ENCODE results near the gene TPST2.

TPST2 gene

DNA sequence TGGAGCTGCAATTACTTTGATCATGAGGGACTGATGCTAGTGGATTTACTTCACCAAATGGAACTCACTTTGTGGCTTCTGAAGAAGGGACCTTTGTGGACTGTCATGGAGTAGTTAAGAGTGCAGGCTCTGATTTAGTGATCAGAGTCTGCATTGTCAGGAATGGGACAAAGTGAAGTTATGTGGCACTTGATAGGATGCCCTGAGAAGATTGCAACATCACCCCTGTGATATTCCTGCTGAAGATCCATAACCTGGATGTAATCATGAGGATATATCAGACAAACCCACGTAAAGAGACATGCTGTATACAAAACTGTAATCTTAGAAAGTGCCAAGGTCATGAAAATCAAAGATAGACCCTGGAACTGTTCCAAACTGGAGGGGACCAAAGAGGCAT lies 76.1 kb downstream of the TPST2 start:
- DNase-seq (ENCODE audit: extremely low spot score) = no peak
- ChIA-PET POLR2A (no interaction called here), CTCF (no interaction called here)
- TF ChIP-seq TARDBP (IDR thresholded peaks at IDR 0.05) (no peak), FOXK2 (IDR thresholded peaks at IDR 0.05) (no peak), L3MBTL2 (conservative IDR thresholded peaks at IDR 0.05) (no peak), HDGF (IDR thresholded peaks at IDR 0.05; ENCODE audit: borderline replicate concordance) (no peak), FOXM1 (IDR thresholded peaks at IDR 0.05; ENCODE audit: borderline replicate concordance) (no peak), ZNF384 (IDR thresholded peaks at IDR 0.05) (no peak)
- TF ChIP-seq, protein P1, sequence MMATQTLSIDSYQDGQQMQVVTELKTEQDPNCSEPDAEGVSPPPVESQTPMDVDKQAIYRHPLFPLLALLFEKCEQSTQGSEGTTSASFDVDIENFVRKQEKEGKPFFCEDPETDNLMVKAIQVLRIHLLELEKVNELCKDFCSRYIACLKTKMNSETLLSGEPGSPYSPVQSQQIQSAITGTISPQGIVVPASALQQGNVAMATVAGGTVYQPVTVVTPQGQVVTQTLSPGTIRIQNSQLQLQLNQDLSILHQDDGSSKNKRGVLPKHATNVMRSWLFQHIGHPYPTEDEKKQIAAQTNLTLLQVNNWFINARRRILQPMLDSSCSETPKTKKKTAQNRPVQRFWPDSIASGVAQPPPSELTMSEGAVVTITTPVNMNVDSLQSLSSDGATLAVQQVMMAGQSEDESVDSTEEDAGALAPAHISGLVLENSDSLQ (IDR thresholded peaks at IDR 0.05) = no peak

DNA sequence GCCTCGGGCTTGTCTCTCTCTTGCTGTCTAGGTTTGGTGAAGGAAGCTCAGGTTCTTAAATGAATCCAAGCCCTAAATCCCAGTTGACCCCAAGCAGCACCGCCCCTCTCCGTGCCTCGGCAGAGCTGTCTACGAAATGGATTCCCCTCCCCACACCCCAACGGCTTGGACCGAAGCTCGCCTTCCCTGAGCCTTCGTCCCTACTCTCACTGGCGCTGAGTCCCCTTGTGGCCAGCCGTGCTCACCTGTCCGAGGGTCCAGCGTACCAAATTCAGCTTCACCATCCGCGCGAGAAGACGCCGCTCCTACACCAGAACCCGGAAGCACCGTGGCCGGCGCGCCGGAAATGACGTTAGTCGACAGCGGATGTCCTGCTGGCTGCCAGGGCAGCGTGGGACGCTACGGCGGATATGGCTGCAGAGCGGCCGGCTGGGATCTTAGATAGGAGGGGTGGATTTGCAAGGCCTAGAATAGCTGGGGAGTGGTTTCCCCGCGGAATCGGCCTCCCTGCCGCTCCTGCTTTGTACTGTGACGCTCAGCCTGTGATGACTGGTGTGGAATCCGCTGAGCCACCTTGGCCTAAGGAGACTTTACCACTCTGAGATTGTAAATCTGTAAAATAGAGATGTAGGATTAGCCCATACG lies 77.7 kb downstream of the TPST2 start, which contains the start of gene TFIP11:
Gene TFIP11, minus strand, starts transcription at position 325 of the 645 bp plus-strand sequence. CDS start 2,201 bp downstream, outside the sequence.
- DNase-seq (ENCODE audit: extremely low spot score) = peak; percentile 100
- POLR2A ChIA-PET = interaction anchor here (0.9 to 1.3 kb wide), 6 partner anchors 10 to 138 kb away, joined by 3 to 14 read pairs (median 3); partner anchors contain the start of genes HPS4 and SRRD
- CTCF ChIA-PET = interaction anchor here (1.1 kb wide), 1 partner anchor 8 kb away, joined by 3 read pairs; no protein-coding TSS in a partner anchor
- TF ChIP-seq, protein P1 (IDR thresholded peaks at IDR 0.05) = peak; percentile 27; the same call in 1 of the 2 replicates
- TF ChIP-seq ARNT (IDR thresholded peaks at IDR 0.05) (no peak), L3MBTL2 (conservative IDR thresholded peaks at IDR 0.05) (peak; percentile 27; the same call in 1 of the 2 replicates), ELF4 (IDR thresholded peaks at IDR 0.05) (peak; percentile 96), FOXM1 (IDR thresholded peaks at IDR 0.05; ENCODE audit: borderline replicate concordance) (no peak)

DNA sequence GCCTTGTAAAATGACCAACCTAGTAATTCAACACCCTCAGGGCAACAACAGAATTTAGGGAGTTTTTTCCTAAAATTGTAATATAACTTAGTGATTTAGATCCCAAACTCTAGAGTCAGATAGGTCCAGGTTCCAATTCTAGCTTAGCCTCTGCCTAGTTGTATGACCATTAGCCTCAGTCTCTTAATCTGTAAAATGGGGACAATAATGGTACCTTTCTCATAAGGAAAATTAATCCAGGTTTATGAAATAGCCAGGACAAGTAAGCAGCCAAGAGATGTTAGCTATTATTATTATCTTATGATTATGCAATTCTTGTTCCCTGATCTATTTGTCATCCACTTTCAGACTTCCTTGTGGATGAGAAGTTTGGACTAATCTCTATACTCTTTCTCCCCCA lies 81.8 kb downstream of the TPST2 start:
- TF ChIP-seq L3MBTL2 (conservative IDR thresholded peaks at IDR 0.05) = no peak
- TF ChIP-seq FOXK2 (IDR thresholded peaks at IDR 0.05) = no peak
- TF ChIP-seq FOXM1 (IDR thresholded peaks at IDR 0.05; ENCODE audit: borderline replicate concordance) = no peak
- TF ChIP-seq FOXA1 (IDR thresholded peaks at IDR 0.05) = no peak
- TF ChIP-seq ZNF384 (IDR thresholded peaks at IDR 0.05) = no peak
- TF ChIP-seq TARDBP (IDR thresholded peaks at IDR 0.05) = no peak
- no peak for TF ChIP-seq SUZ12 (IDR thresholded peaks at IDR 0.05)
- TF ChIP-seq NFRKB (IDR thresholded peaks at IDR 0.05) = no peak
- TF ChIP-seq ARNT (IDR thresholded peaks at IDR 0.05) = no peak
- no peak for TF ChIP-seq SP1 (IDR thresholded peaks at IDR 0.05)
- no peak for TF ChIP-seq HDGF (IDR thresholded peaks at IDR 0.05; ENCODE audit: borderline replicate concordance)
- TF ChIP-seq LEF1 (IDR thresholded peaks at IDR 0.05; ENCODE audit: borderline replicate concordance) = no peak
- no peak for TF ChIP-seq ELF4 (IDR thresholded peaks at IDR 0.05)
- TF ChIP-seq, protein P1 (IDR thresholded peaks at IDR 0.05) = no peak
- TF ChIP-seq BHLHE40 (IDR thresholded peaks at IDR 0.05; ENCODE audit: borderline replicate concordance) = no peak
- no peak for TF ChIP-seq CTBP1 (IDR thresholded peaks at IDR 0.05; ENCODE audit: borderline replicate concordance)
- ChIA-PET CTCF (no interaction called here), POLR2A (interaction anchor here (1.2 kb wide), 1 partner anchor 25 kb away, joined by 3 read pairs; the partner anchor contains the start of genes HPS4 and SRRD)
- DNase-seq (ENCODE audit: extremely low spot score) = no peak

DNA sequence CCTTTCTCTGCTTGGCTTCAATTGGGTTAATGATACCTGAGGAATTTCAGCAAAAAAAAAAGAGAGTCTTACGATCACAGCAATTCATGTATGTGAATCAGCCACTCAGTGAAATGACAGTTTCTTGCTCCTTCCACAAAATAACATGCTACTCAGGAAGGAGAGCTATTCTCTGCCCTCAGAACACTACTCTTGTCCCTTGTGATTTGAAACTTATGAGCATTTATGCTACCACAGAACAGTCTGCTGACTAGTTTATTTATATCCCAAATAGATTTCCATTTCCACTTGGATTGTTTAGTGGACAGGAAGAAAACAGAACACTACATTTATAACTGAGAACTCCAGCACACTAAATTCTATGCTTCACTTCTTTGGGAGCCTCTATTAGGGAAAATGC lies 86.2 kb downstream of the TPST2 start:
- DNase-seq (ENCODE audit: extremely low spot score) = no peak
- TF ChIP-seq BHLHE40 (IDR thresholded peaks at IDR 0.05; ENCODE audit: borderline replicate concordance) (no peak), NFRKB (IDR thresholded peaks at IDR 0.05) (no peak), SUZ12 (IDR thresholded peaks at IDR 0.05) (no peak), CTBP1 (IDR thresholded peaks at IDR 0.05; ENCODE audit: borderline replicate concordance) (no peak), FOXA1 (IDR thresholded peaks at IDR 0.05) (no peak), SP1 (IDR thresholded peaks at IDR 0.05) (no peak), FOXK2 (IDR thresholded peaks at IDR 0.05) (no peak), HDGF (IDR thresholded peaks at IDR 0.05; ENCODE audit: borderline replicate concordance) (no peak), ZNF384 (IDR thresholded peaks at IDR 0.05) (no peak), TARDBP (IDR thresholded peaks at IDR 0.05) (no peak), ELF4 (IDR thresholded peaks at IDR 0.05) (no peak), ARNT (IDR thresholded peaks at IDR 0.05) (no peak), L3MBTL2 (conservative IDR thresholded peaks at IDR 0.05) (no peak), LEF1 (IDR thresholded peaks at IDR 0.05; ENCODE audit: borderline replicate concordance) (no peak), FOXM1 (IDR thresholded peaks at IDR 0.05; ENCODE audit: borderline replicate concordance) (no peak)
- TF ChIP-seq, protein P1 (IDR thresholded peaks at IDR 0.05) = no peak
- POLR2A ChIA-PET = interaction anchor here (0.6 to 1.9 kb wide), 2 partner anchors 20 to 27 kb away, joined by 3 to 8 read pairs; partner anchors contain the start of genes HPS4 and SRRD
- CTCF ChIA-PET = interaction anchor here (1.0 kb wide), 1 partner anchor 9 kb away, joined by 3 read pairs; the partner anchor contains the start of gene TFIP11

DNA sequence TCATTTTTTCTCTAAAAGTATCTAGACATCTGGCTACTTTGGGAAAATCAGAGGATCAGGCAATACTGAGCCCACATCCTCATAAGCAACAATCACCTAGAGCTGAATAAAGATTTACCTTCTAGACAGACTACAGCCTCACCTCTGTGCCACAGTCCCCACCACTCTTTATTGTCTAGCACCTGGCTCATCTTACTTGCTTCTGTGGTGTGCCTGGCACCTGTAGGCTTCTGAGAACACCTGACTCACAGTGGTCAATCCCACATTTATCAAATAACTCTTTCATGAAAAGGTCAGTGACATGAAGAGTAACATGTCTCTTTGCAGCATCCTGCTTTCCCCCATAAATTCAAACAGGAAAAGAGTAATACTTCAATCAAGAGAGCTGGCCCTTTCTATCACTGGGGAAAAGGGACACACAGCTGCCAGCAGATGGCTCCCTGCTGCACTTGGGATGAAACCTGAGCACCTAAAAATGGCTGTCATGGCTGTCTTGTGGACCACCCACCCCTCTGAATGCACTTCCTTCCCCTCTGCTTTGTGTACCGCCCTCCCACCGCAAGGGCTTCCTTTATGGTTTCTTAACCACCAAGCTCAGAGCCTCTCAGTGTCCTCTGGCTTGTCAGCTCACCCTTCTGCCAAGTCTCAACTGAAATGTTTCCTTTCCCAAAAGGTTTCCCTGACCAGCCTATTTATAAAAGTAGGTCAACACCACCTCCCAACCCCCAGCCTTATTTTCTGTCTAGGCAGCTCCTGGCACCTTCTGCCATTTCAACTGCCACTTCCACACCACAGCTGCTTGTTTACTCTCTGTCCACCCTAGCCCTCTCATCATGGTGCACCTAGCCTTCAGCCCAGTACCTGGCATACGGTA lies 87.0 kb downstream of the TPST2 start:
- POLR2A ChIA-PET = interaction anchor here (1.9 kb wide), 1 partner anchor 19 kb away, joined by 8 read pairs; the partner anchor contains the start of genes HPS4 and SRRD
- TF ChIP-seq CTBP1 (IDR thresholded peaks at IDR 0.05; ENCODE audit: borderline replicate concordance) (no peak), ELF4 (IDR thresholded peaks at IDR 0.05) (no peak), SP1 (IDR thresholded peaks at IDR 0.05) (no peak), L3MBTL2 (conservative IDR thresholded peaks at IDR 0.05) (no peak), FOXK2 (IDR thresholded peaks at IDR 0.05) (no peak), ARNT (IDR thresholded peaks at IDR 0.05) (no peak), FOXM1 (IDR thresholded peaks at IDR 0.05; ENCODE audit: borderline replicate concordance) (no peak), TARDBP (IDR thresholded peaks at IDR 0.05) (no peak), HDGF (IDR thresholded peaks at IDR 0.05; ENCODE audit: borderline replicate concordance) (no peak), SUZ12 (IDR thresholded peaks at IDR 0.05) (no peak), FOXA1 (IDR thresholded peaks at IDR 0.05) (no peak), NFRKB (IDR thresholded peaks at IDR 0.05) (no peak), LEF1 (IDR thresholded peaks at IDR 0.05; ENCODE audit: borderline replicate concordance) (no peak), BHLHE40 (IDR thresholded peaks at IDR 0.05; ENCODE audit: borderline replicate concordance) (no peak), ZNF384 (IDR thresholded peaks at IDR 0.05) (no peak)
- TF ChIP-seq, protein P1 (IDR thresholded peaks at IDR 0.05) = no peak
- CTCF ChIA-PET = interaction anchor here (0.8 kb wide), 1 partner anchor 30 kb away, joined by 9 read pairs; no protein-coding TSS in a partner anchor
- DNase-seq (ENCODE audit: extremely low spot score) = peak; percentile 59
